ENCODE results near the gene KIF26B.
A peak's percentile ranks its signal among the peaks of the same experiment; 100 is the strongest.

The KIF26B gene

GRCh38 chr1:245416781-245417180, 262.0 kb downstream of the KIF26B start:
- TF ChIP-seq CTCF (conservative IDR thresholded peaks at IDR 0.05; ENCODE audit: low read length) = no peak
- no peak overlapping the region for H3K4me3 ChIP-seq (ENCODE audit: low read length)
- peak; percentile 40 for DNase-seq (ENCODE audit: low read depth)

- no peak overlapping the region for H3K4me3 ChIP-seq (ENCODE audit: low read length)
- TF ChIP-seq CTCF (conservative IDR thresholded peaks at IDR 0.05; ENCODE audit: low read length) = no peak
These were observed 263.3 kb downstream of the KIF26B start for GRCh38 chr1:245418077-245418476.

GRCh38 chr1:245419461-245419978, 264.7 kb downstream of the KIF26B start:
- no peak for TF ChIP-seq CTCF (conservative IDR thresholded peaks at IDR 0.05; ENCODE audit: low read length)
- no peak for DNase-seq (ENCODE audit: low read depth)
- H3K4me3 ChIP-seq (ENCODE audit: low read length) = no peak overlapping the region

More at GRCh38 chr1:245418077-245418476, 263.3 kb downstream of the KIF26B start:
- DNase-seq (ENCODE audit: low read depth) = no peak

- no peak overlapping the region for H3K4me3 ChIP-seq (ENCODE audit: low read length)
- no peak for DNase-seq (ENCODE audit: low read depth)
- TF ChIP-seq CTCF (conservative IDR thresholded peaks at IDR 0.05; ENCODE audit: low read length) = no peak
These were observed 265.2 kb downstream of the KIF26B start for GRCh38 chr1:245419989-245420388.

GRCh38 chr1:245420926-245421325, 266.1 kb downstream of the KIF26B start:
- no peak for DNase-seq (ENCODE audit: low read depth)
- no peak for TF ChIP-seq CTCF (conservative IDR thresholded peaks at IDR 0.05; ENCODE audit: low read length)
- no peak overlapping the region for H3K4me3 ChIP-seq (ENCODE audit: low read length)

- DNase-seq (ENCODE audit: low read depth) = peak; percentile 77
- TF ChIP-seq CTCF (conservative IDR thresholded peaks at IDR 0.05; ENCODE audit: low read length) = no peak
- H3K4me3 ChIP-seq (ENCODE audit: low read length) = no peak overlapping the region
These were observed 273.9 kb downstream of the KIF26B start for GRCh38 chr1:245428681-245429080.

- no peak for TF ChIP-seq CTCF (conservative IDR thresholded peaks at IDR 0.05; ENCODE audit: low read length)
- DNase-seq (ENCODE audit: low read depth) = no peak
- no peak overlapping the region for H3K4me3 ChIP-seq (ENCODE audit: low read length)
These were observed 276.9 kb downstream of the KIF26B start for GRCh38 chr1:245431706-245432105.

Data from AG10803 (cell line).